ENCODE results near the gene CDNF. TPM values are rescaled to one million over a fixed set of nuclear protein-coding genes. Genes with fewer than 3 reads are reported as not detected.
A peak's percentile ranks its signal among the peaks of the same experiment; 100 is the strongest.
"Not testable (repeated sequence)": the region's sequence is repeated elsewhere in the genome, so short reads cannot be mapped to it uniquely, and the experiment has no call there.

Gene CDNF
- total RNA-seq, 1 donor from 2014 or later, result 0.55 TPM

GRCh38 chr10:14839305-14839695 is 1.5 kb upstream of the CDNF start:
- DNase-seq (ENCODE audit: low read depth), result peak; percentile 3

DNA sequence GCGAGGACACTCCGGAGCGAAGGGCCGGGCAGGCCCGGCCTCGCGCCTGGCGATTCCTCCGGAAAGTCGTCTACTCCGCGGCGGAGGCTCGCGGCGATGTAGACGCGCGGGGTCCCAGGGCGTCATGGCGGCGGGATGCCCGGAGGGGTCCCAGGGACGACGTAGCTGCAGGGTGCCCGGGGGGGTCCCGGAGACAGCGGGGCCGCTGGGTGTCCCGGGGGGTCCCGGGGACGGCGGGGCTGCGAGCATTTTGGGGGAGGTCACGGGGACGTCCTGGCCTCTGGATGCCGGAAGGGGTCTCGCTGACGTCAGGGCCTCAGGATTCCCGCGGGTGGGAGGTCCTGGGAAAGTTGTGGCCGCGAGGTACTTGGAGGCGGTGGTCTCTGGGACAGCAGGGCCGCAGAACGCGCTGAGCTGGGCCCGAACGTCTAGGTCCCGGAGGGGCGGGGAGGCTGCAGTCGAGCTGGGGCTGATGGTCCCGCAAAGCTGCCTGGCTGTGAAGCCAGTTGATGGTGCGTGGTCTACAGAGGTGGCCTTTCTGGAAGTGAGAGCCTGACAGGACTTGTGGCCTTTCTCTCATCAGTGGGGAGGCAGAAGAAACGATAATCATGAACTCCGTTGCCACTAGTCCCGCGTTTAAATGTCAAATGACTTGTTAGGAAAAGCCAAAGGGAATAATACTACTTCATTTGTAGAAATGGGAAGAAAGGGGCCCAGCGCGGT is 906 bp upstream of the CDNF start:
- peak; percentile 12 for DNase-seq (ENCODE audit: low read depth)

DNA sequence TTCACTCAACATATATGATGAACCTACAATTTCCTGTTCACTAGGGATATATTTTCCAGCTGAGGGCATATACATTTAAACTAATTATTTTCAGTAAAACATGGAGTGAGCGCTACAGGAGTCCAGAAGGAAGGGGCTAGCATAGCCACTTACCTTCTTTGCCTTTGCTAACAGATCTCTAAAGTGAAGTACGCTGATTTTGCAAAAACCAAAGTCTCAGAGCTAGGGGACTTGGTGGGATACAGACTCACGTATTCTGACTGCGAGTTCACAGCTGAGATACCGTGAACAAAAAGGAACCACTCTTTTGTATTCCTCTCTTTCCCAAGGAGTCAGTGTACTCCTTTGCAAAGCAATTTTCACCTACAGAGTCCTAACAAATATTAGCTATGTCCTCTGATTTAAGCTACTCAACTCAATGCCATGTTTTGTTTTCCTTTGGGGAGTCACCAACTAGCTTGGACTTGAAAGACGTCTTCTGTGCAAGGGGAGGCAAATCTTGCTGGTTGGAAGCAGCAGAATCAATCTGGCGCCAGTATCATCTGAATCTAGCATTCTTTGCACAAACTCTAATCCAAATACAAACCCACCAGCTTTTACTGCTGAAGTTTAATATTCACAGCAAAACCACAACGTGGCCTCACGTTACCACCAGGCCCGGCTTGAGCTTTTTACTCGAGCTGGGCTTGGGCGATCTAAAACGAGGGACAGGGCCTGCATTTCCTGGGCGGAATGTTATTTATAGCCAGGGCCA is 657 bp downstream of the CDNF start:
- peak; percentile 21 for DNase-seq (ENCODE audit: low read depth)

- DNase-seq (ENCODE audit: low read depth), result peak; percentile 4
Observed at GRCh38 chr10:14836208-14836607, 1.6 kb downstream of the CDNF start.

- DNase-seq (ENCODE audit: low read depth), result no peak
Observed at GRCh38 chr10:14833106-14833505, 4.7 kb downstream of the CDNF start.

- DNase-seq (ENCODE audit: low read depth), result no peak
Observed at GRCh38 chr10:14826076-14826829, 11.6 kb downstream of the CDNF start.

DNA sequence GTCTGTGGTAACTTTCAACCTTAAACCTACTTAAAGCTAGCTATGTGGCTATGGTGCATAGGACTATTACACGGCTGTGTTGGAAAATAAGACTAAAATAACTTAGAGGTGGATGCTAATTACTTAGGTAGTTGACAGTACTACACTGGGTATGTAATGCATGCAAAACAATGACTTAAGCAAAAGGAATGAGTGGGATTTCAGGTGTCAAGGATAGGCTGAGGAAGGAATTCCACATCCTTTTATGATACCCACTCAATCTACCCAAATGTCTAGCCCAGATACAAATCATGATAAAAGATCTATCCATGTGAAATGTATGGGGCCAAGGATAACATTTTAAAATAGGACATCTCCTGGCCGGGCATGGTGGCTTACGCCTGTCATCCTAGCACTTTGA is 13.9 kb downstream of the CDNF start:
- DNase-seq (ENCODE audit: low read depth), result no peak

- DNase-seq (ENCODE audit: low read depth), result peak; percentile 37
Observed at GRCh38 chr10:14822879-14823755, 14.7 kb downstream of the CDNF start.

GRCh38 chr10:14821635-14822375 is 16.0 kb downstream of the CDNF start:
- no peak for DNase-seq (ENCODE audit: low read depth)

DNA sequence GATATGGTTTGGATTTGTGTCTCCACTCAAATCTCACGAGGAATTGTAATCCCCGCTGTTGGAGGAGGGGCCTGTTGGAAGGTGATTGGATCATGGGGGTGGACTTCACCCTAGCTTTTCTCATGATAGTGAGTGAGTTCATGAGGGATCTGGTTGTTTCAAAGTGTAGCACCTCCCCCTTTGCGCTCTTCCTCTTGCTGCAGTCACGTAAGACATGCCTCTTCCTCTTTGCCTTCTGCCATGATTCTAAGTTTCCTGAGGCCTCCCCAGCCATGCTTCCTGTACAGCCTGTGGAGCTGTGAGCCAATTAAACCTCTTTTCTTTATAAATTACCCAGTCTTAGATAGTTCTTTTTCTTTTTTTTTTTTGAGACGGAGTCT is 17.1 kb downstream of the CDNF start:
- no peak for DNase-seq (ENCODE audit: low read depth)

DNA sequence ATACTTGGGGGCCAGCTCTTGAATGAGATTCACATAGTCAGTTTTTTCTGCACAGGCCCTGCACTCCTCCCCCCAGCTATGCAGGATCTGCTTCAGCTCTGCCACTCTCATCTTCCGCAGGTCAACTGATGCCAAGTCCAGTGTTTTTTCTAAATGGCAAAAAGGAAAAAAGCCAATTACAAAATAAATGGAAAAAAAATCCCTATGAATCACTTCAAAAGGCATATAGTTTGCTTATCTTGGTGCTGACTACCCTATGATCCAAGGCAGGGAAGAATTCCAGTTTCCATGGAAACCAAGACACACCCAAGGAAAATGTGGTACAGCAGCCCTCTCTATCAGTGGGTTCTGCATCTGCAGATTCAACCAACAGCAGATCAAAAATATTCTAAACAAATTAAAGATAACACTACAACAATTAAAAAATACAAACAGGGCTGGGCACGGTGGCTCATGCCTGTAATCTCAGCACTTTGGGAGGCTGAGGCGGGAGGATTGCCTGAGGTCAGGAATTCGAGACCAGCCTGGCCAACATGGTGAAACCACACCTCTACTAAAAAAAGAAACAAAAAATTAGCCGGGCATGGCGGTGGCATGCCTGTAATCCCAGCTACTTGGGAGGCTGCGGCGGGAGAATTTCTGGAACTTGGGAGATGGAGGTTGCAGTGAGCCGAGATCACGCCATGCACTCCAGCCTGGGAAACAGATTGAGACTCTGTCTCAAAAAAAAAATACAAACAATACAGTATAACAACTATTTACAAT is 17.6 kb downstream of the CDNF start:
- DNase-seq (ENCODE audit: low read depth), result peak; percentile 58

DNA sequence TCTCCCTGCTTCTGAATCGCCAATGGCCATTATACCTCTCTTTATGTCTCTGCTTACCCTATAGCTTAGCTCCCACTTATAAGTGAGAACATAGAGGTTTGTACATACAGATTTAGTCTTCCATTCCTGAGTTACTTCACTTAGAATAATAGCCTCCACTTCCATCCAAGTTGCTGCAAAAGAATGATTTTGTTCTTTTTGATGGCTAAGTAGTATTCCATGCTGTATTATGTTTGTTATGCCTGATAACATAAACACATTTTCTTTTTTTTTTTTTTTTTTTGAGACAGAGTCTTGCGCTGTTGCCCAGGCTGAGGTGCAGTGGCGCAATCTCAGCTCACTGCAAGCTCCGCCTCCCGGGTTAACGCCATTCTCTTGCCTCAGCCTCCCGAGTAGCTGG is 21.1 kb downstream of the CDNF start:
- not testable (repeated sequence) for DNase-seq (ENCODE audit: low read depth)

DNA sequence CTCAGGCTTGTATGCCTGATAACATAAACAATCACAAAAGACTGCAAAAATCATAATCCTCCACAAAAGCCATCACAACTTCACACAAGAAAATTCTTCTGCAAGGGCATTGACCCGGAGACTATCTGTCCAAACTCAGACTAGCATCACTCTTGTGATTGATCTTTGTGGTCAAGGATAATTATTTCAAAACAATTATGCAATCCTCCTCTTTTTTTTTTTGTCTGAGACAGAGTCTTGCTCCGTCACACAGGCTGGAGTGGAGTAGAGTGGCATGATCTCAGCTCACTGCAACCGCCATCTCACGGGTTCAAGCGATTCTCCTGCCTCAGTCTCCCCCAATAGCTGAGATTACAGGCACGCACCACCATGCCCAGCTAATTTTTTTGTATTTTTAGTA is 22.2 kb downstream of the CDNF start:
- DNase-seq (ENCODE audit: low read depth), result peak; percentile 63

DNA sequence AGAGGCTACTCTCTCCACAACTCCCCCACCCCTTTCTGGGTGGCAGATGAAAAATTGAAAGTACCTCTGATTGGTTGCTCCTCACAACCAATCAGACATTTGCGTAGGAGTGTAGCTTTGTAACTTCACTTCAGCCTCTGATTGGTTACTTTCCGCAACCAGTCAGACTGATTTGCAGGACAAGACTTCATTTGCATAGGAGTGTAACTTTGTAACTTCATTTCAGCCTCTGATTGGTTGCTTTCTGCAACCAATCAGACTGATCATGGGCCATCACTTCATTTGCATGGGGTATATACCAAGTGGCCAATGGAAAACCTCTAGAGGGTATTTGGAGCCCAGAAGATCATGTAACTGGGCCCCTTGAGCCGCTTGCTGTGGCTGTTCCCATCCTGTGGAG is 25.6 kb downstream of the CDNF start:
- DNase-seq (ENCODE audit: low read depth), result no peak

GRCh38 chr10:14810969-14811953 is 26.6 kb downstream of the CDNF start:
- DNase-seq (ENCODE audit: low read depth), result no peak

DNA sequence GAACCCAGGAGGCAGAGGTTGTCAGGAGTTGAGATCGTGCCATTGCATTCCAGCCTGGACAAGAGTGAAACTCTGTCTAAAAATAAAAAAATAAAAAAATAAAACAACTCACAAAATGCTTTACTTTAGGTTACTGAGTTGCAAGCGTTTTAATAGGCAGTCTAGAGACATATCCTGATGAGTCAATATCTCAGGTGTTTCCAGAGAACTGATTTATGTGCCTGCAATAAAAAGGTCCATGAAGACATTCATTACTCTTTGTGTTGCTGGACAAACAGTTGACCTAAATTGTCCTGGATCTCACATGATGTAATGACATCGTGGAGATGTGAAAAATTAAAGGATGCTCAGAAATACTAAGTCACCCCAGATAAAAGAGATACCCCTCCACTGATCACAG is 31.5 kb downstream of the CDNF start:
- no peak for DNase-seq (ENCODE audit: low read depth)

- peak; percentile 65 for DNase-seq (ENCODE audit: low read depth)
Observed at GRCh38 chr10:14803827-14804226, 34.0 kb downstream of the CDNF start.

GRCh38 chr10:14801723-14802122 is 36.1 kb downstream of the CDNF start:
- DNase-seq (ENCODE audit: low read depth), result no peak

DNA sequence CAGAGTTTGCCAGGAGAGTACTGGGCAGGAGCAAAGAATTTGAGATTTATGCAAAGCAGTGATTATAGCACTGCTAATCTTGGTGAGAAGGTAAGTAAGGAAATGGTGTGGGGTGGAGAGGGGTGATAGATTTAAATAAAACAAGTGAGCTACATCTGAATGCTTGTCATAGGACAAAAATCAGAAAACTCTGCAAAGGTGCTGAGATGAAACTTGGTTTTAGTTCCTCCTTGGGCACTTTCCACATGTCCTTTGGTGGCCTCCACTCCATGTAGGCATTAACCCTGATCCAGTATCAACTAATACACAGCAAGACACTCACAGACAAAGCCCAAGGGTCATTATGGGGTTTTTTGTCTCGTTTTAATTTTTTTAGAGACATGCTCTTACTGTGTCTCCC is 37.4 kb downstream of the CDNF start:
- DNase-seq (ENCODE audit: low read depth), result no peak

All from renal cortical epithelial cell (primary cell).